ENCODE data around the gene CD99. TPM values are rescaled to one million over a fixed set of nuclear protein-coding genes. Genes with fewer than 3 reads are reported as not detected.
A peak's percentile ranks its signal among the peaks of the same experiment; 100 is the strongest.

The CD99 gene
- total RNA-seq, 1 experiment from 2014 or later, result 92.1 TPM

GRCh38 chrX:2691543-2692220 is 587 bp downstream of the CD99 start:
- Histone ChIP-seq H3K18ac (ENCODE audit: insufficient read length, low read depth, low read length) (no peak overlapping the region), H2AK5ac (ENCODE audit: insufficient read length, low read length) (no peak overlapping the region), H3K79me1 (ENCODE audit: insufficient read depth, low read depth, low read length, poor library complexity, severe bottlenecking) (no peaks in the 10 kb centered on the region), H3K56ac (ENCODE audit: insufficient read length, low read depth, low read length) (no peak overlapping the region), H2BK12ac (ENCODE audit: insufficient read length, low read depth, low read length) (no peak overlapping the region), H3K27ac (ENCODE audit: insufficient read length, low read depth, low read length) (no peak overlapping the region), H2AFZ (ENCODE audit: low read length) (no peak overlapping the region), H3K79me2 (ENCODE audit: insufficient read depth, low read length) (no peaks in the 10 kb centered on the region), H4K8ac (replicated peaks; ENCODE audit: insufficient read length, low read depth, low read length) (no peak overlapping the region), H3T11ph (ENCODE audit: low read length) (no peak overlapping the region), H4K91ac (ENCODE audit: insufficient read length, low read depth, low read length) (no peak overlapping the region), H3K27me3 (ENCODE audit: insufficient read depth, low read length) (peaks cover 18% of the 10 kb centered on the region), H2BK5ac (ENCODE audit: insufficient read length, low read length) (no peak overlapping the region), H3K4me2 (ENCODE audit: insufficient read depth, insufficient read length, low read length) (peak overlapping the region; percentile 74), H4K20me1 (ENCODE audit: control insufficient read depth, insufficient read depth, insufficient read length) (no peaks in the 10 kb centered on the region), H3K14ac (ENCODE audit: insufficient read depth, low read length) (peak overlapping the region; percentile 35), H4K5ac (ENCODE audit: insufficient read length, low read depth, low read length) (no peak overlapping the region), H3K23me2 (ENCODE audit: insufficient read length, low read depth, low read length, poor library complexity, severe bottlenecking) (peaks cover 16% of the 10 kb centered on the region), H2BK20ac (ENCODE audit: low read depth, low read length, poor library complexity, severe bottlenecking) (no peak overlapping the region), H2BK15ac (ENCODE audit: low read depth, low read length) (no peak overlapping the region), H2BK120ac (ENCODE audit: low read depth, low read length, poor library complexity, severe bottlenecking) (no peak overlapping the region), H3K9me3 (ENCODE audit: control insufficient read depth, low read depth, low read length) (no peaks in the 10 kb centered on the region), H3K9ac (ENCODE audit: extremely low read depth, insufficient read length, low read length) (no peak overlapping the region), H3K4ac (ENCODE audit: low read depth, low read length) (no peak overlapping the region), H3K23ac (ENCODE audit: insufficient read length, low read depth, low read length) (no peak overlapping the region), H3K4me1 (ENCODE audit: insufficient read depth, low read length) (no peaks in the 10 kb centered on the region; the same call in 1 of the 2 replicates)
- TF ChIP-seq CTCF (conservative IDR thresholded peaks at IDR 0.05), result no peak
- peaks cover 64% of the 10 kb centered on the region for H3K27me3 Mint-ChIP-seq (ENCODE audit: low read depth)
- DNase-seq, result no peak
- peaks cover 0 to 2% (median 1%) of the 10 kb centered on the region in 3 experiments; a peak in 3 of 7 replicates for H3K36me3 Mint-ChIP-seq (ENCODE audit: insufficient read depth in 1 of 3, low read depth in 3 of 3)
- no peaks in the 10 kb centered on the region; a peak in 1 of 5 replicates for H3K9me3 Mint-ChIP-seq
- peaks cover 36 to 42% of the 10 kb centered on the region in 2 experiments for H3K4me1 Mint-ChIP-seq
- no peak overlapping the region for H3K27ac Mint-ChIP-seq
- WGBS (ENCODE audit: extremely low coverage, insufficient read length, low lambda C conversion rate), result no CpG with 5 or more reads among the region's 42 CpGs
- peak overlapping the region; percentile 76 to 86 for H3K4me3 Mint-ChIP-seq
